Fibroblast of skin of scalp (primary cell): ENCODE data around the gene CRYGS.
"Not testable (repeated sequence)": the region's sequence is repeated elsewhere in the genome, so short reads cannot be mapped to it uniquely, and the experiment has no call there.

Experiments
- DNase-seq: peaks from one replicate; pipeline ENCODE4 v3.0.0-alpha.2; 2013

Gene CRYGS

GRCh38 chr3:186552408-186553031 is 8.3 kb upstream of the CRYGS start:
- no peak for DNase-seq

GRCh38 chr3:186551387-186551786 is 7.2 kb upstream of the CRYGS start:
- DNase-seq: no peak

- DNase-seq: no peak
Measured at GRCh38 chr3:186549497-186549896, 5.3 kb upstream of the CRYGS start.

GRCh38 chr3:186540835-186541226 is 3.3 kb downstream of the CRYGS start:
- DNase-seq: no peak

DNA sequence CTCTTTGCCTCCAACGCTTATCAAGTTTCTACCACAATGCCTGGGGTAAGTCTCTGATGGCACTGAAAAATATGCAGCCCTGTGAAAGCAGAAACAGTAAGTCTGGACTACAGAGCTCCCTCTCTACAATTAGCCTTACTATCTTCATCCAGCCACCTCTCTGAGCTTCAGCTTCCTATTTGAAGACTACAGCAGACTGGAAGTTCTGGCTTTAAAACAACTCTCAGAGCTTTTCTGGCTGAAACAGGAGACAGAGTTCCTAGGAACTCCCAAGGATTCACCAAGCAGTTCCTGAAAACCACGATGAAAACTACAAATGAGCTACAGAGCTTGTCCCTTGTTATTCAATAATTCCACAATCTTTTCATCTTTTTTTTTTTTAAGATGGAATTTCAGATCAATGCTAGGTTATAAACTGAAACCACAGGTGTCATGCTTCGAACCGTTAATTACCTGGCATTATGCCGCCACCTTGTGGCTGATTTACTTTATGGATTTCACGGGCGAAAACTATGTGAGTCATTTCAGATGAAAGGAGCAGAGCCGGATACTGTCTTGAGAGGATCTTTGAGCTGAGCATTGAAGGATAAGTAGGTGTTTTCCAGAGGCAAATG is 3.9 kb downstream of the CRYGS start:
- DNase-seq: peak; percentile 67

DNA sequence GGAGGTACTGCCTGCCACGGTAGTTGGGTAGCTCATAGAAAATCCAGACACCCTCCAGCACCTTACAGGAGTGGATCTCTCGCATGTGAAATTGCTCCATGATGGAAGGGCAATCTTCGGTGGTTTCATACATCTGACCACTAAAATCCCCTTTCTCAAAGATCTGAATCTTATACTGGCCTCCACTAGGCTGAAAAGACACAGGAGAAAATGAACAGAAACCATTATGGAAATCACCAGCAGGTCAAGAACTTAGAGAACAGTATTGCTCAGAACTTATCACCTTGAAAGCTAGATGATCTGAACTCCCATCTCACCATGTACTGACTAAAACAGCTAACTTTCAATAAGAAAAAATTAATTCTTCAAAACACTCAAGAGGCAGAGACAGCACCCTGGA is 5.4 kb downstream of the CRYGS start:
- DNase-seq: no peak

- no peak for DNase-seq
Measured at GRCh38 chr3:186536883-186537844, 7.0 kb downstream of the CRYGS start.

DNA sequence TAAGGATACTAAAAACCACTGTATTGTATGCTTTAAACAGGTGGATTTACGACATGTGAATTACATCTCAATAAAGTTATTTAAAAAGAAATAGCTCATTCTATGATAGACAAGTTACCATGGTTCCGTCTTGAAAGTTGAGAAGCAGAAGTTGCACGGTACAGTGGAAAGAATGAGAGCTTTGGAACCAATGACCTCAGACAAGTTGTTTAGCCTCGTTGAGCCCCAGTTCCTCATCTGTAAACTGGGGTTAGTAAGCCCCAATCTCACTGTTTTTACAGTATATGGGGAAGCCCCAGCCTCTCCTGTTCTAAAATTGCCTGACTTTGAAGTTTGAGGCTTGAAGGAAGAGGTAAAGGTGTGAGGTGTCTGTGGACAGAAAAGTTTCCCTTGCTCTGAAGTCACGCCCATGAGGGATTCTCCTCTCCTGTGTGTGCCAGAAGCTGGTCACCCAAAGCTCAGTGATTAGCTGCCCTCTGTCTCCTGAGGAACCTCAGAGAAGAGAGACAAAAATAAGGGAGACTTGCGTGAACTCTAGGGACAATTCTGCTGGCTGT is 10.0 kb downstream of the CRYGS start:
- no peak for DNase-seq

DNA sequence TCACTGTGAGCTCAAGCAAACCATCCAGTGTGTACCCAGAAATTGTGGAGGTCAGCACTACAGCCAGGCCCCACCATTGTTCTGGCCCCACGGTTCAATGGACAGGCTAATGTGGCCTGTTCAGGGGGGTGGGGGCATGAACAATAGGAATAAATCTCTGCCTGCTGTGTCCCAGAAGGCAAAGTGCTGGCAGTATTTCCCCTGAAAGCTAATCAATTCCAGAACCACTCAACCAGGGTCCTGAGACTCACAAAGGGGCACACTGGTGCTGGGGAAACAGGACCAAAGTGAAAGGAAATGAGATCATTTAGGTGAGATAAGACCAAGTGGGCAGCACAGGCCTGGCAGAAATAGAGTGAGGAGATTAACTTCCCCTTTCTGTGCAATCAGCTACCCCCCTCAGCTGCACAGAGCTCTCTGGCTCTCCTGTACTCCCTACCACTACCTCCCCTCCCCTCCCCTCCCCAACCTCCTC is 11.5 kb downstream of the CRYGS start:
- DNase-seq: no peak

DNA sequence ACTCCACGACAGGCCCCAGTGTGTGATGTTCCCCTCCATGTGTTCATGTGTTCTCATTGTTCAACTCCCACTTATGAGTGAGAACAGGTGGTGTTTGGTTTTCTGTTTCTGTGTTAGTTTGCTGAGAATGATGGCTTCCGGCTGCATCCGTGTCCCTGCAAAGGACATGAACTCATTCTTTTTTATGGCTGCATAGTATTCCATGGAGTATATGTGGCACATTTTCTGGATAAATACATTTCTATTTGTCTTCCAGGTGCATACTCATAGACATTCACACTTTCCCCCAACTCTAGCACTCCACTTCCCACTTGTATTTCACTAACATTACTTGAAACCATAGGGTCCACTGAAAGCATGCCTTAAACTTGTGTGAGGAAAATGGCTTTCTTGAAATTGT is 12.5 kb downstream of the CRYGS start:
- not testable (repeated sequence) for DNase-seq

DNA sequence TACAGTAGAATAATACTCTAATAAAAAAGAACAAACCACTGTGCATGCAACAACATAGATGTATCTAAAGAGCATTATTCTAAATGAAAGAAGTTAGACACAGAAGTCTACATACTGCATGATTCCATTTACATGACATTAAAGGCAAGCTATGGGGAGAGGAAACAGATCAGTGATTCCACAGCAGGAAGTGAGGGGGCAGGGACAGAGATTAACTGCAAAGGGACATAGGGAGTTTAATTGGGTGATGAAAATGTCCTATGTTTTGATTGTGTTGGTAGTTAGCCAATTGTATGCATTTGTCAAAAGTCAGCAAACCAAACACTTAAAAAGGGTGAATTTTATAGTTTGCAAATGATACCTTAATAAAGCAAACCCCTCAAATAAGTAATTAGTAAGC is 13.8 kb downstream of the CRYGS start:
- DNase-seq: no peak

GRCh38 chr3:186529201-186529999 is 14.8 kb downstream of the CRYGS start:
- no peak for DNase-seq

DNA sequence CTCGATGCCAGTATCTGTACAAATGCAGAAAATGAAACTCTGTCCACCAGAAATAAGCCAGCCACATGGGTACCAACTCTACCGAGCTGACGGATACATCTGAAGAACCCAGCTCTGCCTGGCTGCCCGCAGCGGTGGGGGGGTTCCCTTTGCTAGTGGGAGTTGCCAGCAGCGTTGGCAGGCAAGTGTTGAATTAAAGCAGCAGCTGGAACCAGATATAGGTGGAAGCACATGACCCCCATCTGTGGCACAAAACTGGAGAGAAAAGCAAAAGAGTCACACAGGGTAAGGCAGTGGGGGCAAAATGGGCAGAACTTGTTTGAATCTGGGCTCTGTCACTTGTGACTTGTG is 17.9 kb downstream of the CRYGS start:
- no peak for DNase-seq

- DNase-seq: no peak
Measured at GRCh38 chr3:186525369-186526255, 18.6 kb downstream of the CRYGS start.

- no peak for DNase-seq
Measured at GRCh38 chr3:186524616-186525015, 19.6 kb downstream of the CRYGS start.

- DNase-seq: no peak
Measured at GRCh38 chr3:186523434-186523833, 20.7 kb downstream of the CRYGS start.

- no peak for DNase-seq
Measured at GRCh38 chr3:186523022-186523421, 21.2 kb downstream of the CRYGS start.

- DNase-seq: no peak
Measured at GRCh38 chr3:186520957-186521842, 23.0 kb downstream of the CRYGS start.

DNA sequence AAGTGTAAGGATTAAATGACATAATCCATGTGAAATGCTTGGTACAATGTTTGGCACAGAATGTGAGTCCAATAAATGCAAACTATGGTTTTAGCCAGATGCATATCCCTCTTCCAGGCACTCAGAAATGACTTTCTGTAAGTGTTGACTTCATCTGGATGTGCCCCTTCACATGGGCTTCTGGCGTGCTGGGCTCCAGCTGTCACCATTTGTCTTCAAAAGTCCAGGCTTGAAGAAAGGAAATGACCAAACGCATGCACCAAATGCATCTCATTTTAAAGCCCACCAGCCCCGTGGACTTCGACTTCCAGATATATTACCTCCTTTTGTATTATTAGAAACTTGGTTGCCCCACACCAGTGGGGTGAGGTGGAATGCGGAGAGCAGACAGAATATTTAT is 23.7 kb downstream of the CRYGS start:
- no peak for DNase-seq

GRCh38 chr3:186519021-186519658 is 25.0 kb downstream of the CRYGS start:
- DNase-seq: no peak
